PC-9 (cell line): ENCODE results near the gene ZNF57.

Experiments
- CTCF ChIP-seq: fragments of 200-600 bp; sonication (generic); conservative IDR thresholded peaks from 2 replicates; pipeline ENCODE4 v1.6.1; 2017; ENCODE audit warnings: mixed run types, antibody characterized with exemption, mild to moderate bottlenecking, moderate library complexity
- EZH2 ChIP-seq: fragments of 200-600 bp; sonication (generic); IDR thresholded peaks from 2 replicates; pipeline ENCODE4 v1.8.0; 2017; ENCODE audit warnings: antibody characterized with exemption, low read depth

GRCh38 chr19:2900296-2901252 lies at the start of gene ZNF57:
- TF ChIP-seq CTCF (no peak), EZH2 (no peak)
